ENCODE data around the gene DDA1. TPM values are rescaled to one million over a fixed set of nuclear protein-coding genes. Genes with fewer than 3 reads are reported as not detected.
"Not testable (repeated sequence)": the region's sequence is repeated elsewhere in the genome, so short reads cannot be mapped to it uniquely, and the experiment has no call there.

Gene DDA1
- total and polyA plus RNA-seq, 5 donors: 29.7 to 92.5 (median 31.2) TPM

DNA sequence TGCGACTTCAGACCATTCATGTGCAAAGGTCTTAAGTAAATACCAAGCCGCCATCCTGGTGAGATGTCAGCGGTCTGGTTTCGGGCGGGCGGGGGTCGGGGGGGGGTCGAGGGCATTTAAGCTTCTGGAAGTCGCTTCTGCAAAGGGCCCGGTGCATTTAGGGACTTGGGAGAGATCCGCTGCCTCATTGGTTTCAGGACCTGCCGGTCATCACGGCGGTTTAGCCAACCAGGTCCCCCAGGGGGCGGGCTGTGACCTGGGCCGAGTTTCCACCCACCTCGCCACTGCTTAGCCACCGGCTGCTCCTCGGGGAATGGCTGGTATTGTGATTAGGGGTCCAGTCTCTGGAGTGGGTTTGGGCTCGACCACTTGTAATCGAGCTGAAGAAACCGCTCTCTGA, 19.9 kb upstream of the DDA1 start:
- Histone ChIP-seq H3K4me3 (ENCODE audit: low read length) (peak overlapping the region; percentile 30), H3K9me3 (ENCODE audit: control insufficient read depth, low read length) (no peaks in the 10 kb centered on the region), H3K27ac (ENCODE audit: low read length) (no peak overlapping the region), H3K27me3 (ENCODE audit: control insufficient read depth, insufficient read depth) (no peaks in the 10 kb centered on the region), H3K4me1 (ENCODE audit: control insufficient read depth, insufficient read depth, low read length) (no peaks in the 10 kb centered on the region)
- WGBS: 11% methylated on average over 22 of the region's 22 CpGs
- peak; percentile 90 to 92 (median 91) for DNase-seq
- peak; percentile 30 to 63 for ATAC-seq
- intact Hi-C loops (cut with DNase I): loop anchor here in 1 of 4 donors (10.0 kb wide), 1 partner anchor 75 kb away; the partner anchor contains the start of gene USE1

DNA sequence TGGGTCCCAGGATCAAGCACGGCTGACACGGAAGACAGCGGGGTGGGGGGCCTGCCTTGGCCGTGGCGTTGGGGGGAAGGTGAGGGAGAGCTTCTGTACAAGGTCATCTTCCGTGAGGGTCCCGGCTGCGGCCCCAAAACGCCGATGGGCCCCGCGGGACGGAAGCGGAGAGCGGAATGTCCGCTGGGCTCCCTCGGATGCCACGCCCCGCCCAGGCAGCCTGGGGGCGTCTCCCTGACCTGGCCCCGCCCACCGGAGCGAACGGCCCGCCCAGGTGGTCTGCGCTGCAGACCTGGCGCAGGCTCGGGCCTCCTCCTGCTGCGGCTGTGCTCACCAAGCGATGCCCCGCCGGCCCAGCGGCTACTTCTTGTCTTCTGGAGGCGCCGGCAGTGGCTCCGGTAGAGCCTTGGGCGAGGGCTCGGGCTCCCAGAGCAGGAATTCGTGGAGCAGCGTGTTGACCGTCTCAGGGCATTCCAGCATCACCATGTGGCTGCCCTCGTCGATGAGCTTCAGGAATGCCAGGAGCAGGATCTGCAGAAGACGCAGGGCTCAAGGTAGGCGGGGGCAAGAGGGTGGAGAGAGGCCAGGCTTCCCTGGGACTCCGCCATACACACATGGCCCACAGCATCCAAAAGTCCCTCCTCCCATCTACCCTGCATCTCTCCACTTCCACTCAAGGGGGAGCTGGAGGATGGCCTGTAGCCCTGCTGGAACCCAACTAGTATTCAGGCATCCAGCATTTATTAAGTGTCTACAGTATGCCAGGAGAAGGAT, 16.9 kb upstream of the DDA1 start:
- Histone ChIP-seq H3K9me3 (ENCODE audit: control insufficient read depth, low read length) (no peaks in the 10 kb centered on the region), H3K4me1 (ENCODE audit: control insufficient read depth, insufficient read depth, low read length) (no peaks in the 10 kb centered on the region), H3K27ac (ENCODE audit: low read length) (peak overlapping the region; percentile 11), H3K27me3 (ENCODE audit: control insufficient read depth, insufficient read depth) (no peaks in the 10 kb centered on the region), H3K4me3 (ENCODE audit: low read length) (peak overlapping the region; percentile 53)
- ATAC-seq: peak; percentile 91 to 93
- DNase-seq: peak; percentile 74 to 92 (median 91)
- intact Hi-C loops (cut with DNase I): loop anchor here in 3 of 4 donors (10.0 kb wide), 2 partner anchors 92 to 102 kb away; partner anchors contain the start of gene CCDC194 (in 1 of the 3)
- WGBS: 2% methylated on average over 46 of the region's 46 CpGs

DNA sequence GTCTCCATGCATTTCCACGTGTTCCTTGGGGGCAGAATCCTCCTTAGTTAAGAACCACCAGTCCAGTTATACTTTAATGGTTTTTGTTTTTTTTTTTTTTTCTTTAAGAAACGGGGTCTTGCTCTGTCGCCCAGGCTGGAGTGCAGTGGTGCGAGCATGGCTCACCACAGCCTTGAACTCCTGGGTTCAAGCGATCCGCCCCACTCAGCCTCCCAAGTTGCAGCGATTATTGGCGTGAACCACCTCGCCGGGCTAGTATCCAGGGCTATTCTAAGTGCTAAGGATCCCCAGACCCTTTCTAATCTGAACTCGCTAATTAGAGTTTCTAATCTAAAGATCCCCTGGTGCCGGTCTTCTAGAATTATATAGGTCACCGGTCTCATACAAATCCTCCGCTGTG, 15.8 kb upstream of the DDA1 start:
- no peaks in the 10 kb centered on the region for H3K9me3 ChIP-seq (ENCODE audit: control insufficient read depth, low read length)
- no peak overlapping the region for H3K27ac ChIP-seq (ENCODE audit: low read length)
- no peaks in the 10 kb centered on the region for H3K27me3 ChIP-seq (ENCODE audit: control insufficient read depth, insufficient read depth)
- no peak for ATAC-seq
- no peak for DNase-seq
- WGBS: 88% methylated on average over 14 of the region's 14 CpGs
- intact Hi-C loops (cut with DNase I): loop anchor here in 3 of 4 donors (10.0 kb wide), 2 partner anchors 91 to 101 kb away; partner anchors contain the start of gene CCDC194 (in 1 of the 3)
- H3K4me1 ChIP-seq (ENCODE audit: control insufficient read depth, insufficient read depth, low read length): no peaks in the 10 kb centered on the region
- no peak overlapping the region for H3K4me3 ChIP-seq (ENCODE audit: low read length)

DNA sequence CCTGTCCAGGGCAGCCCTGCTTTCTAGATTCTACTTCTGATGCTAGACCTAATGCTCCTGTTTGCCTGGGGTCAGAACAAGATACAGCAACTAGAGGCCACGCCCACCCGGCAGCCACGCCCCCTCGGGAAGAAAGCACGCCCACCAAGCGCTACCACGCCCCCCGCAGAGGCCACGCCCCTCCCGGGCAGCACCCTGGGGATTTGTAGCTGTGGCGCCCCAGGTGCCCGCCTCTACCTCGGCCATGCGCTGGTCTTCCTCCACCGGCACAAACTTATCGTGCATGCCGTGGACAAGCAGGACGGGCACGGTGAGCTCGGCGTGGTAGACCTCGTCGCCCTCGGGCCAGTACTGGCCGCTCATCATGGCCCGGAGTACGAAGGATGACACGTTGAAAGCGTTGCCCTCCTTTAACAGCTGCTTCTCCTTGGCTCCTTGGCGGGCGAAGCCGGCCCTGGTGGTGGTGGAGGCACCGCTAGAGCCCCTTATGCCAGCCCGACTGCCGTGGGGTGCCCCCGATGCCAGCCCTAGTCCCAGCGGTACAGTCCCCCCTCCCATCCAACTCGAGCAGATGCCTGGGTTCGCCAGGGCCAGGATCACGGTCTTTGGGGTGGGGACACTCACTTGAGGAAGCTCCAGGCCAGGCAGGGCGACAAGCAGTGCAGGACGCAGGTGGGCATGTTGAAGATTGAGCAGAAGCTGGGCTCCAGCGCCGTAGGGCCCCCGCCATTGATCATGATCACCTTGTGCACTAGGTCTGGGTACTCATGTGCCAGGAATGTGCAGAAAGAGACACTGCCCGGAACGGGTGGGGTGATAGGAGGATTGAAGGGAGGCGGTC, 15.1 kb upstream of the DDA1 start:
- H3K4me1 ChIP-seq (ENCODE audit: control insufficient read depth, insufficient read depth, low read length): no peaks in the 10 kb centered on the region
- no peaks in the 10 kb centered on the region for H3K27me3 ChIP-seq (ENCODE audit: control insufficient read depth, insufficient read depth)
- WGBS: 82% methylated on average over 48 of the region's 48 CpGs
- ATAC-seq (peak; percentile 2 to 15), DNase-seq (peak; percentile 54 to 77 (median 71))
- no peaks in the 10 kb centered on the region for H3K9me3 ChIP-seq (ENCODE audit: control insufficient read depth, low read length)
- H3K27ac ChIP-seq (ENCODE audit: low read length): no peak overlapping the region
- H3K4me3 ChIP-seq (ENCODE audit: low read length): no peak overlapping the region
- intact Hi-C loops (cut with DNase I): loop anchor here in 3 of 4 donors (10.0 kb wide), 2 partner anchors 91 to 101 kb away; partner anchors contain the start of gene CCDC194 (in 1 of the 3)

DNA sequence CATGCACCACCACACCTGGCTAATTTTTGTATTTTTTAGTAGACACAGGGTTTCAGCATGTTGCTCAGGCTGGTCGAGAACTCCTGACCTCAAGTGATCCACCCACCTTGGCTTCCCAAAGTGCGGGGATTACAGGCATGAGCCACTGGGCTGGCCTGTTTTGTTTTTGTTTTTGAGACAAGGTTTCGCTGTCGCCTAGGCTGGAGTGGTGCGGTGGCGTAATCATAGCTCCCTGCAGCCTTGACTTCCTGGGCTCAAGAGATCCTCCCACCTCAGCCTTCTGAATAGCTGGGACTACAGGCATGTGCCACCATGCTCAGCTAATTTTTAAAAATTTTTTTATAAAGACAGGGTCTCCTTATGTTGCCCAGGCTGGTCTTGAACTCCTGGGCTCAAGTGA, 13.8 kb upstream of the DDA1 start:
- DNase-seq; H3K9me3 ChIP-seq (ENCODE audit: control insufficient read depth, low read length); H3K4me1 ChIP-seq (ENCODE audit: control insufficient read depth, insufficient read depth, low read length); H3K27me3 ChIP-seq (ENCODE audit: control insufficient read depth, insufficient read depth); H3K27ac ChIP-seq (ENCODE audit: low read length); ATAC-seq; H3K4me3 ChIP-seq (ENCODE audit: low read length): not testable (repeated sequence)
- intact Hi-C loops (cut with DNase I): loop anchor here in 3 of 4 donors (10.0 kb wide), 2 partner anchors 89 to 99 kb away; partner anchors contain the start of gene CCDC194 (in 1 of the 3)
- 96% methylated on average over 6 of the region's 6 CpGs for WGBS

DNA sequence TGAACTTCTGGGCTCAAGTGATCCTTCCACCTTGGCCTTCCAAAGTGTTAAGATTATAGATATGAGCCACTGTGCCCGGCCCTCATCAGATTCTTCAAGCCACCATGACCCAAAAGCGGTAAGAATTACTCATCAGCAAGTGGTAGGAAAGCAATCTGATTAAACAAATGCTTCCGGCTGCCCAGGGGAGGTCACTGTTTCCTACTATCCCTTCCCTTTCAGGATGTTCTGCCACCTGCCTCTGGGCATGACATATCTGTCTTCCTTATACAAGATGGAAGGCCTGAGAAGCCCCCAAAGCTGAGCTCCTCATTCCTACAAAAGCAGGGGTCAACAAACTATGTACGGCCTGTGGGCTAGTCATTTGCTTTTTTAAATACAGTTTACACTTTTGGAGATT, 13.1 kb upstream of the DDA1 start:
- no peak for DNase-seq
- H3K27me3 ChIP-seq (ENCODE audit: control insufficient read depth, insufficient read depth): no peaks in the 10 kb centered on the region
- intact Hi-C loops (cut with DNase I): loop anchor here in 3 of 4 donors (10.0 kb wide), 2 partner anchors 89 to 99 kb away; partner anchors contain the start of gene CCDC194 (in 1 of the 3)

DNA sequence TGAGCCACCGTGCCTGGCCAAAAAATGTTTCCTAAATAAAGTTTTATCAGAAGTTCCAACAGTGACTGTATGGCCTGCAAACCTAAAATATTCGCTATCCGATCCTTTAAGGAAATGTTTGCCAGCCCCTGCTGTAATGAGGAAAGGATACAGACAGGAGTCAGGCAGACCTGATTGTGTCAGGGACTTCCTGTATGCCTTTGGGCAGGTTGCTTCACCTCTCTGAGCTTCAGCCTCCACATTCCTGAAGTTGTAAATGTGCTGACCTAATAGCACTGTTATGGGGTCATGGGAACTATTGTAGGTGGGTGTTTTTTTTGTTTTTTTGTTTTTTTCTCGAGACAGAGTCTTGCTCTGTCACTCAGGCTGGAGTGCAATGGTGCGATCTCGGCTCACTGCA, 12.4 kb upstream of the DDA1 start:
- Histone ChIP-seq H3K27ac (ENCODE audit: low read length) (no peak overlapping the region), H3K9me3 (ENCODE audit: control insufficient read depth, low read length) (no peaks in the 10 kb centered on the region), H3K4me3 (ENCODE audit: low read length) (no peak overlapping the region), H3K4me1 (ENCODE audit: control insufficient read depth, insufficient read depth, low read length) (no peaks in the 10 kb centered on the region), H3K27me3 (ENCODE audit: control insufficient read depth, insufficient read depth) (no peaks in the 10 kb centered on the region)
- no peak for DNase-seq
- 88% methylated on average over 6 of the region's 6 CpGs for WGBS
- ATAC-seq: no peak
- intact Hi-C loops (cut with DNase I): loop anchor here in 3 of 4 donors (10.0 kb wide), 2 partner anchors 88 to 98 kb away; partner anchors contain the start of gene CCDC194 (in 1 of the 3)

More for the DNA sequence above, 13.1 kb upstream of the DDA1 start:
- WGBS: 66% methylated on average over 4 of the region's 4 CpGs
- H3K4me3 ChIP-seq (ENCODE audit: low read length): no peak overlapping the region
- ATAC-seq: no peak
- no peak overlapping the region for H3K27ac ChIP-seq (ENCODE audit: low read length)
- H3K9me3 ChIP-seq (ENCODE audit: control insufficient read depth, low read length): no peaks in the 10 kb centered on the region
- H3K4me1 ChIP-seq (ENCODE audit: control insufficient read depth, insufficient read depth, low read length): no peaks in the 10 kb centered on the region

DNA sequence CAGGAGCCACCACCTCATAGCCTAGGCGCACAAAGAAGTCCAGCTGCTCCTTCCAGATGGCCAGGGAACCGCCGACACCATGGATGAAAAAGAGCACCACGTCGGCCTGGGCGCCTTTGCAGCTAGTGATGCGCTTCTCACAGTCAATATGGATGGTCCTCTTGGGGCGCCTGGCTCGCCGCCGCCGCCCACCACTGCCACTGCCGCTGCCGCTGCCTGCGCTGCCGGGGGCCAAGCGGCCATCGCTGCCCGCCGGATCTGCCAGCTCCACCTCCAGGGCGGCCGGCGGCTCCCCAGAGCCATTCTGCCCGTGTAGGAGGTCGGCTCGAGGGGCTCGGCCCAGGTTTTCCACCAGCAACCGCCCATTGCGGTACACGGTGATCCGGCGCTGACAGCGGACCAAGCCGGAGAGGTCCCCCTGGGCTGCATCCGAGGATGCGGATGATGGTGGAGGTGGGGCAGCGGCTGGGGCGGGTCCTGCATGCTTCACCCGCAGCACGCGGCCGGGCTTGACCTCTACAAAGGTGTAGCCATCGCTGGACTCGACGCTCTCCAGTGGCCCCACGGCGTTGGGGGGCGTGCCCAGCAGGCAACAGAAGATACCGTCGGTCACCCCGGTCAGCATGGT, 8.3 kb upstream of the DDA1 start:
- no peaks in the 10 kb centered on the region for H3K4me1 ChIP-seq (ENCODE audit: control insufficient read depth, insufficient read depth, low read length)
- H3K27me3 ChIP-seq (ENCODE audit: control insufficient read depth, insufficient read depth): no peaks in the 10 kb centered on the region
- DNase-seq: peak in 1 of 3 donors; percentile 57
- H3K27ac ChIP-seq (ENCODE audit: low read length): no peak overlapping the region
- ATAC-seq: no peak
- 93% methylated on average over 51 of the region's 51 CpGs for WGBS
- no peaks in the 10 kb centered on the region for H3K9me3 ChIP-seq (ENCODE audit: control insufficient read depth, low read length)
- intact Hi-C loops (cut with DNase I): no loop called here
- no peak overlapping the region for H3K4me3 ChIP-seq (ENCODE audit: low read length)

DNA sequence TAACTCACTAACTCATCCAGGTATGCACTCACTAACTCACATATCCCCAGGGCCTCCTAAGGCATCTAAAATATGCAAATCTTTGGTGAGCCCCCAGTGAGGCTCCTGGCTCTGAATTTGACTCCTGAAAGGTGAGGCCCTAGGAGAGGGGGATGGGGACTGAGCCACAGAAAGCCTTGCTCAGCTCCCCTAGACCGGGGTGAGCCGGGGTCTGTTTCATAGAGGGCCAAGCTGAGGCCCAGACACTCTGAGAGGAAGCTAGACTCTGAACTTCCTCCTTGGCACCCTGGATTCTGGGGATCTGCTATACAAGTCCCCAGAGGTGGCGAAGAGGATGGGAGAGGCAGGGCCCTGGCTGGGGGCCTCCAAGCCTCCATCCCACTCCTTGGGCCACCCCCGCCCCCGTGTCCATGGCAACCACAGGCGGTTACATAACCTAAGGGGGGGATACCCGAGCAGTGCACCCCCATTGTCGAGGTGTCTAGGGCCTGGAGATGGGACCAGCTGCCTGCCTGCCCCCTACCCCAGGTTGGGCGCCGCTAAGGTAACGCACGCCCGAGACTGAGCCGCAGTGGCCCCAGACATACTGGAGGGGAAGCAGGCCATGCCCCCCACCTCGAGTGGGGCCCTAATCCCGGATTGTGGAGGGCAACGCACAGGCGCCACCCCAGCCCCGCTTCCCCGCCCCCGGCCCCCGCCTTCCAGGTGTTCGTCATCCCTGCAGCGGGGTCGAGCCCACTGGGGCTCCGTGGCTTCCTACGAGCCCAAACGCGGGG, 6.8 kb upstream of the DDA1 start:
- H3K4me1 ChIP-seq (ENCODE audit: control insufficient read depth, insufficient read depth, low read length): no peaks in the 10 kb centered on the region
- intact Hi-C loops (cut with DNase I): no loop called here
- H3K27me3 ChIP-seq (ENCODE audit: control insufficient read depth, insufficient read depth): no peaks in the 10 kb centered on the region
- WGBS: 12% methylated on average over 29 of the region's 29 CpGs
- no peaks in the 10 kb centered on the region for H3K9me3 ChIP-seq (ENCODE audit: control insufficient read depth, low read length)
- H3K4me3 ChIP-seq (ENCODE audit: low read length): peak overlapping the region; percentile 87
- no peak overlapping the region for H3K27ac ChIP-seq (ENCODE audit: low read length)
- DNase-seq (peak in 2 of 3 donors; percentile 73 to 80), ATAC-seq (peak in 1 of 2 donors; percentile 1)

All from right cardiac atrium (tissue), 5 donors.